C4-2B (cell line): ENCODE measurements around the gene BCL10.

Source experiments
- ZFX ChIP-seq: fragments of 450-650 bp; IDR thresholded peaks from 2 replicates; pipeline ENCODE4 v1.6.1; 2017
- TF ChIP-seq, protein P1 (sequence below): fragments of 450-650 bp; conservative IDR thresholded peaks from 2 replicates; pipeline ENCODE4 v1.5.1; 2017; ENCODE audit warnings: mild to moderate bottlenecking

DNA sequence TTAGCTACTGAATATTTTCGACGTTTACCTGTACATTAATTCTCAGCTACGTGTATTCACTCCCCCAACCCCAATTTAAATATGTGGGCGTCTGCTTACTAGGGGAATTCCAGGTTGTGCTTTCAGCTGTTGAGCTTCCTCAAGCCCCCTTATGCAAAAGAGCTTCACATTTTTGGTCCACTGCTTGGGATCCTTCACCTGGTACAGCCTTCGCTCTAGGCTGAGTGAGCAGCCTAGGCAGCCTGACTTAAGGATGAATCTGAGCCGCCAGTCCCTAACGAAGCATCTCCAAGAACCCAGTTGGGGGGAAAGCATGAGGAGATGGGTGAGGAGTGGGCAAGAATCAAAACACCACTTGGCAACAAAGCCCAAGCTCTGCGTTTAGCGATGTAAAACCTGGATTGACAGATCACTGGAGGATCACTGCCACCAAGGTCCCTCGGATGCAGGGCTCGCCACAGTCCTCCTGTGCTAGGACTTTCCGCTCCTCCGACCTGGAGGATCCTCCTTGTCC, 674 bp downstream of the BCL10 start:
- TF ChIP-seq, protein P1, sequence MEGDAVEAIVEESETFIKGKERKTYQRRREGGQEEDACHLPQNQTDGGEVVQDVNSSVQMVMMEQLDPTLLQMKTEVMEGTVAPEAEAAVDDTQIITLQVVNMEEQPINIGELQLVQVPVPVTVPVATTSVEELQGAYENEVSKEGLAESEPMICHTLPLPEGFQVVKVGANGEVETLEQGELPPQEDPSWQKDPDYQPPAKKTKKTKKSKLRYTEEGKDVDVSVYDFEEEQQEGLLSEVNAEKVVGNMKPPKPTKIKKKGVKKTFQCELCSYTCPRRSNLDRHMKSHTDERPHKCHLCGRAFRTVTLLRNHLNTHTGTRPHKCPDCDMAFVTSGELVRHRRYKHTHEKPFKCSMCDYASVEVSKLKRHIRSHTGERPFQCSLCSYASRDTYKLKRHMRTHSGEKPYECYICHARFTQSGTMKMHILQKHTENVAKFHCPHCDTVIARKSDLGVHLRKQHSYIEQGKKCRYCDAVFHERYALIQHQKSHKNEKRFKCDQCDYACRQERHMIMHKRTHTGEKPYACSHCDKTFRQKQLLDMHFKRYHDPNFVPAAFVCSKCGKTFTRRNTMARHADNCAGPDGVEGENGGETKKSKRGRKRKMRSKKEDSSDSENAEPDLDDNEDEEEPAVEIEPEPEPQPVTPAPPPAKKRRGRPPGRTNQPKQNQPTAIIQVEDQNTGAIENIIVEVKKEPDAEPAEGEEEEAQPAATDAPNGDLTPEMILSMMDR: no peak
- no peak for TF ChIP-seq ZFX
